Stomach (tissue), 9 donors: ENCODE measurements around the gene DHX32. TPM values are rescaled to one million over a fixed set of nuclear protein-coding genes. Genes with fewer than 3 reads are reported as not detected.

ENCODE experiments used
- DNase-seq, 2 donors: peaks; one replicate each; pipeline versions ENCODE4 v3.0.0 to v3.0.0-alpha.2; 2013 to 2019
- H3K27ac ChIP-seq, 5 donors: fragments of 200-600 bp in 4 of 5; sonication (generic) in 4 of 5; one replicate each; pipeline ENCODE4 v1.5.1; 2013 to 2019; ENCODE audit warnings: mild to moderate bottlenecking in 1 of 5, moderate library complexity in 1 of 5
- H3K27me3 ChIP-seq, 3 donors: fragments of 200-600 bp; sonication (generic); one replicate each; pipeline ENCODE4 v1.5.1; 2017 to 2019; ENCODE audit warnings: mixed run types in 1 of 3
- H3K36me3 ChIP-seq, 4 donors: fragments of 200-600 bp; sonication (generic); 1 replicate in 3 of 4; 2 replicates in 1 of 4; pipeline ENCODE4 v1.5.1; 2016 to 2019
- H3K4me1 ChIP-seq, 4 donors: fragments of 200-600 bp; sonication (generic); one replicate each; pipeline ENCODE4 v1.5.1; 2016 to 2019
- H3K4me3 ChIP-seq, 4 donors: fragments of 200-600 bp; sonication (generic) in 3 of 4; one replicate each; pipeline ENCODE4 v1.5.1; 2016 to 2019; ENCODE audit warnings: mild to moderate bottlenecking in 1 of 4
- H3K9me3 ChIP-seq, 4 donors: fragments of 200-600 bp; sonication (generic); one replicate each; pipeline ENCODE4 v1.5.1; 2016 to 2019
- CTCF ChIP-seq, 7 experiments: fragments of 450-650 bp in 4 of 7; fragments of 200-600 bp in 3 of 7; sonication (generic) in 3 of 7; IDR thresholded peaks; one replicate each; pipeline ENCODE4 v1.5.1; 2016 to 2019; ENCODE audit warnings: antibody characterized with exemption in 7 of 7, control low read depth in 2 of 7, mild to moderate bottlenecking in 1 of 7
- EP300 ChIP-seq: sonication (generic); formaldehyde crosslinking; IDR thresholded peaks from one replicate; pipeline ENCODE4 v1.6.1; 2017; ENCODE audit warnings: antibody characterized with exemption
- POLR2A ChIP-seq, 4 donors: fragments of 450-650 bp; IDR thresholded peaks; one replicate each; pipeline ENCODE4 v1.6.1; 2016; ENCODE audit warnings: antibody characterized with exemption in 4 of 4, control low read depth in 2 of 4, mild to moderate bottlenecking in 1 of 4, moderate library complexity in 1 of 4
- POLR2AphosphoS5 ChIP-seq, 3 donors: sonication (generic); formaldehyde crosslinking; IDR thresholded peaks; one replicate each; pipeline ENCODE4 v1.6.1; 2016; ENCODE audit warnings: antibody characterized with exemption in 3 of 3
- WGBS, 5 donors: extraction: QIAGEN DNeasy Blood & Tissue Kit in 3 of 5; methylation state at CpG; one replicate each; pipeline versions ENCODE4 v1.1.5 to v1.1.7; 2013 to 2018; 5-methylcytosine and 5-hydroxymethylcytosine counted together
- intact Hi-C: fragments of 100-400 bp; cut with DNase I; formaldehyde crosslinking; loops from one replicate; pipeline ENCODE4 v1.15.1; 2023; ENCODE audit warnings: low total_unique reads
- polyA plus RNA-seq, 3 donors: library from polyadenylated mRNA; stranded (reverse); fragments of 200-250 nt; gene quantifications; one replicate each; pipeline ENCODE4 v1.2.3, GENCODE V29; 2013
- total RNA-seq, 5 donors: library from RNA; depleted of rRNA; stranded (reverse); fragments of >200 nt; gene quantifications; one replicate each; pipeline versions ENCODE4 v1.1.0 to v1.2.3, GENCODE V29; 2014 to 2016
- donor health status: healthy with polysubstance abuse.
- donor health status: Bipolar disorder and iron deficiency.
- donor health status: healthy.

The DHX32 gene
- total and polyA plus RNA-seq, 8 donors, result 23.7 to 70.1 (median 33.6) TPM

- no peaks in the 10 kb centered on the region for H3K9me3 ChIP-seq
- H3K36me3 ChIP-seq, result peaks cover 22 to 98% (median 88%) of the 10 kb centered on the region in 4 donors
- no peak overlapping the region for H3K4me3 ChIP-seq
- WGBS, 5 donors, result 49 to 75% (median 66%) methylated on average over 5 of the region's 5 CpGs
- H3K27ac ChIP-seq, result no peak overlapping the region
- intact Hi-C loops, result no loop called here
- no peaks in the 10 kb centered on the region for H3K4me1 ChIP-seq
- no peak for TF ChIP-seq POLR2A (IDR thresholded peaks at IDR 0.05)
- no peaks in the 10 kb centered on the region for H3K27me3 ChIP-seq
- DNase-seq, result peak in 1 of 2 donors; percentile 18
Observed at GRCh38 chr10:125797994-125798662, 83.0 kb downstream of the DHX32 start.

GRCh38 chr10:125797424-125797823 lies 83.7 kb downstream of the DHX32 start:
- intact Hi-C loops, result no loop called here
- Histone ChIP-seq H3K36me3 (peaks cover 28 to 98% (median 90%) of the 10 kb centered on the region in 4 donors), H3K4me1 (no peaks in the 10 kb centered on the region), H3K27ac (no peak overlapping the region), H3K27me3 (no peaks in the 10 kb centered on the region), H3K4me3 (no peak overlapping the region), H3K9me3 (no peaks in the 10 kb centered on the region)
- no peak for DNase-seq
- 87 to 92% (median 89%) methylated on average over 8 of the region's 8 CpGs for WGBS, 5 donors
- TF ChIP-seq POLR2AphosphoS5 (IDR thresholded peaks at IDR 0.05) (no peak), EP300 (no peak), CTCF (IDR thresholded peaks at IDR 0.05) (no peak), POLR2A (IDR thresholded peaks at IDR 0.05) (no peak)

- TF ChIP-seq EP300, result no peak
- intact Hi-C loops, result no loop called here
- H3K27ac ChIP-seq, result no peak overlapping the region
- H3K27me3 ChIP-seq, result no peaks in the 10 kb centered on the region
- no peaks in the 10 kb centered on the region for H3K4me1 ChIP-seq
- no peak for DNase-seq
- H3K36me3 ChIP-seq, result peaks cover 32 to 97% (median 89%) of the 10 kb centered on the region in 4 donors
- no peak overlapping the region for H3K4me3 ChIP-seq
- 81 to 89% (median 86%) methylated on average over 8 of the region's 8 CpGs for WGBS, 5 donors
- no peaks in the 10 kb centered on the region for H3K9me3 ChIP-seq
Observed at GRCh38 chr10:125795637-125796190, 85.4 kb downstream of the DHX32 start.

GRCh38 chr10:125795128-125795527 lies 86.0 kb downstream of the DHX32 start:
- Histone ChIP-seq H3K4me1 (no peaks in the 10 kb centered on the region), H3K27me3 (no peaks in the 10 kb centered on the region), H3K36me3 (peaks cover 32 to 93% (median 85%) of the 10 kb centered on the region in 4 donors), H3K9me3 (no peaks in the 10 kb centered on the region), H3K4me3 (no peak overlapping the region), H3K27ac (no peak overlapping the region)
- intact Hi-C loops, result no loop called here
- TF ChIP-seq EP300, result no peak
- TF ChIP-seq POLR2AphosphoS5 (IDR thresholded peaks at IDR 0.05), result no peak
- TF ChIP-seq POLR2A (IDR thresholded peaks at IDR 0.05), result no peak
- TF ChIP-seq CTCF (IDR thresholded peaks at IDR 0.05), result no peak
- no peak for DNase-seq
- 67 to 88% (median 78%) methylated on average over 1 to 2 of the region's 2 CpGs for WGBS, 5 donors

GRCh38 chr10:125792342-125793300 lies 88.5 kb downstream of the DHX32 start:
- WGBS, 5 donors, result 83 to 91% (median 90%) methylated on average over 13 to 14 of the region's 14 CpGs
- Histone ChIP-seq H3K4me1 (no peaks in the 10 kb centered on the region), H3K27me3 (no peaks in the 10 kb centered on the region), H3K27ac (no peak overlapping the region), H3K36me3 (peaks cover 32 to 93% (median 88%) of the 10 kb centered on the region in 4 donors), H3K9me3 (no peaks in the 10 kb centered on the region), H3K4me3 (no peak overlapping the region)
- TF ChIP-seq CTCF (IDR thresholded peaks at IDR 0.05), result no peak
- no peak for TF ChIP-seq POLR2AphosphoS5 (IDR thresholded peaks at IDR 0.05)
- TF ChIP-seq EP300, result no peak
- TF ChIP-seq POLR2A (IDR thresholded peaks at IDR 0.05), result no peak
- intact Hi-C loops, result no loop called here
- no peak for DNase-seq
